Measurements from ENCODE around the gene ADAMTS18. TPM values are rescaled to one million over a fixed set of nuclear protein-coding genes. Genes with fewer than 3 reads are reported as not detected.
"Not testable (repeated sequence)": the region's sequence is repeated elsewhere in the genome, so short reads cannot be mapped to it uniquely, and the experiment has no call there.

ADAMTS18 gene
- polyA plus RNA-seq (2013, experiment 1 of 2; ENCODE audit: insufficient read length) = not detected
- not detected for polyA plus RNA-seq (2013, experiment 2 of 2; ENCODE audit: insufficient read length)

- no peak for DNase-seq
These were observed at the start of gene ADAMTS18 for GRCh38 chr16:77434530-77435271. Gene ADAMTS18 (minus strand): TSS chr16:77435034. CDS start chr16:77434695, 339 bp downstream.

- DNase-seq = no peak
These were observed 46.0 kb upstream of the ADAMTS18 start for GRCh38 chr16:77480681-77481315.

GRCh38 chr16:77472262-77472661 is 37.4 kb upstream of the ADAMTS18 start:
- no peak for DNase-seq

- DNase-seq = no peak
These were observed 36.0 kb upstream of the ADAMTS18 start for GRCh38 chr16:77470851-77471250.

- DNase-seq = no peak
These were observed 34.8 kb upstream of the ADAMTS18 start for GRCh38 chr16:77469634-77470033.

- no peak for DNase-seq
These were observed 34.0 kb upstream of the ADAMTS18 start for GRCh38 chr16:77468831-77469230.

- no peak for DNase-seq
These were observed 33.0 kb upstream of the ADAMTS18 start for GRCh38 chr16:77467821-77468335.

- not testable (repeated sequence) for DNase-seq
These were observed 28.8 kb upstream of the ADAMTS18 start for GRCh38 chr16:77463659-77464058.

- no peak for DNase-seq
These were observed 28.1 kb upstream of the ADAMTS18 start for GRCh38 chr16:77462894-77463293.

GRCh38 chr16:77459534-77460254 is 24.9 kb upstream of the ADAMTS18 start:
- no peak for DNase-seq

- DNase-seq = peak; percentile 10
These were observed 22.2 kb upstream of the ADAMTS18 start for GRCh38 chr16:77457046-77457445.

- no peak for DNase-seq
These were observed 17.4 kb upstream of the ADAMTS18 start for GRCh38 chr16:77452243-77452642.

GRCh38 chr16:77450790-77451487 is 16.1 kb upstream of the ADAMTS18 start:
- DNase-seq = no peak

GRCh38 chr16:77449208-77449607 is 14.4 kb upstream of the ADAMTS18 start:
- DNase-seq = no peak

GRCh38 chr16:77445324-77445723 is 10.5 kb upstream of the ADAMTS18 start:
- DNase-seq = no peak

- DNase-seq = no peak
These were observed 9.3 kb upstream of the ADAMTS18 start for GRCh38 chr16:77444147-77444460.

- no peak for DNase-seq
These were observed 8.7 kb upstream of the ADAMTS18 start for GRCh38 chr16:77443357-77444146.

- no peak for DNase-seq
These were observed 7.2 kb upstream of the ADAMTS18 start for GRCh38 chr16:77442078-77442477.

GRCh38 chr16:77439106-77439505 is 4.3 kb upstream of the ADAMTS18 start:
- DNase-seq = no peak

GRCh38 chr16:77437859-77438258 is 3.0 kb upstream of the ADAMTS18 start:
- peak; percentile 16 for DNase-seq

- no peak for DNase-seq
These were observed 512 bp upstream of the ADAMTS18 start for GRCh38 chr16:77435272-77435820.

Data from fibroblast of skin of abdomen (primary cell).